Measurements from ENCODE around the gene ASNS.

- TF ChIP-seq CTCF (IDR thresholded peaks at IDR 0.05; ENCODE audit: borderline replicate concordance, extremely low read depth, low read length, poor library complexity, severe bottlenecking) (no peak), EZH2 (IDR thresholded peaks at IDR 0.05; ENCODE audit: borderline replicate concordance, low read depth, low read length, severe bottlenecking) (no peak)
Observed at GRCh38 chr7:97818066-97818663, 54.0 kb downstream of the ASNS start.

Measured in DND-41 (cell line).